Vagina (tissue), 2 donors: Measurements from ENCODE around the gene LDLRAD4. TPM values are rescaled to one million over a fixed set of nuclear protein-coding genes. Genes with fewer than 3 reads are reported as not detected.

Source experiments
- DNase-seq, 2 donors: peaks; one replicate each; pipeline ENCODE4 v3.0.0-alpha.2; 2017; ENCODE audit errors: extremely low spot score in 2 of 2
- H3K27ac ChIP-seq: fragments of 200-600 bp; sonication (generic); one replicate; pipeline ENCODE4 v1.5.1; 2019
- H3K27me3 ChIP-seq: fragments of 200-600 bp; sonication (generic); one replicate; pipeline ENCODE4 v1.5.1; 2019
- H3K36me3 ChIP-seq, 2 donors: fragments of 200-600 bp; sonication (generic); one replicate each; pipeline ENCODE4 v1.5.1; 2017 to 2019
- H3K4me1 ChIP-seq: fragments of 200-600 bp; sonication (generic); one replicate; pipeline ENCODE4 v1.5.1; 2019
- H3K4me3 ChIP-seq, 2 donors: fragments of 200-600 bp; sonication (generic); 1 replicate in 1 of 2; 2 replicates in 1 of 2; pipeline ENCODE4 v1.5.1; 2016 to 2019
- H3K9me3 ChIP-seq: fragments of 200-600 bp; sonication (generic); one replicate; pipeline ENCODE4 v1.5.1; 2019
- POLR2A ChIP-seq, 2 donors: fragments of 450-650 bp; IDR thresholded peaks; one replicate each; pipeline ENCODE4 v1.6.1; 2017; ENCODE audit warnings: antibody characterized with exemption in 2 of 2, mild to moderate bottlenecking in 2 of 2, moderate library complexity in 2 of 2
- POLR2AphosphoS5 ChIP-seq, 2 donors: sonication (generic); formaldehyde crosslinking; IDR thresholded peaks; one replicate each; pipeline ENCODE4 v1.9.0; 2017; ENCODE audit warnings: antibody characterized with exemption in 2 of 2, mild to moderate bottlenecking in 2 of 2, low read depth in 1 of 2; ENCODE audit not compliant: insufficient read depth in 1 of 2
- intact Hi-C: fragments of 100-400 bp; cut with DNase I; formaldehyde crosslinking; loops from one replicate; pipeline ENCODE4 v1.15.1; 2023
- total RNA-seq: library from RNA; depleted of rRNA; stranded (reverse); fragments of >200 nt; gene quantifications from one replicate; pipeline ENCODE4 v1.2.3, GENCODE V29; 2016
- TF ChIP-seq, protein P1 (sequence below), 3 experiments: fragments of 450-650 bp in 2 of 3; fragments of 200-600 bp in 1 of 3; sonication (generic) in 1 of 3; IDR thresholded peaks; one replicate each; pipeline ENCODE4 v1.5.1; 2017 to 2019; ENCODE audit warnings: antibody characterized with exemption in 3 of 3, mild to moderate bottlenecking in 2 of 3, moderate library complexity in 2 of 3

Gene LDLRAD4
- total RNA-seq, 1 donor from 2014 or later: 24.3 TPM

DNA sequence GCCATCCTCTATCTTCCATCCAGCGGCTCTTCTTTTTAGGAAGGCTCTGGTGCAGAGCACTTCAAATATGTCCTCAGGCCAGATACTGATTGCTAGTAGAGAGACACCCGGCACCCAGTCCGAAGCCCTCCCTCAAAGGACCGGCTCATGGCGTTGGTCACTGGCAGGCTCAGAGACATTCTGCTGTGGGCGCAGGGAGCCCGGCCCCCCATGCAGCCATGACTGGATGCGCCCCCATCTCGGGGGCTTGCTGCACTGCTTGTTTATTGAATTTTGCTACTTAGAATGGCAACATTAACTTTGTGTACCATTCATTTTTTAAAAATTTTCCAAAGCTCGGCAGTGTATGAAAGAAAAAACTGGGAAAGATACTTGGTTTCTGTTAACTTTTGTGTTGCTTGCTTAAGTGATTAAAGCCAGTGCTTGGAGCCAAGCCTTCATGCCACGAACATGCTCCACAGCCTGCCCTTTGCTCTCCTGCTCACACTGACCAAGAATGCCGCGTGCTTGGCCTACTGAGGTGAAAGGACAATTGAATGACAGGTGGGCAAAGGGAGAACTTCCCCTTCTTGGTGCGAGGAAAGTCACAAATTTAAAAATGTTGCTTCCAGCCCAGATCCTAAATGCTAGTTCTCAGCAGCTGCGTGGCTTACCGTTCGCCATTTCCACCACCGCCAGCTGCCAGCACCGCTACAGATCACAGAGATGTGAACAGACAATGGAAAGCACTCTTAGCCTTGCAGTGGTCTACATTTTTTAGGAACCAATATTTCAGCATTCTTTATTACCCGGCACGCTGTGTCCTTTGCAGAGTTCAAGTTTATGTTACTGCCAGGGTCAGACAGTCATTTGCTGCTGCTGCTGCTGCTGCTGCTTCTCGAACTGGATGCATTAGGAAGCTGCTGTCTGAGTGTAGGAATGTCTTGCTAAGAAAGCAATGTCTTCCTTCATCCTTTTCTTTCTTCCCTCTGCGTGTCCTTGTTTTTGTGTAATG is 431.1 kb downstream of the LDLRAD4 start:
- no peaks in the 10 kb centered on the region for H3K9me3 ChIP-seq
- peaks cover 0 to 4% of the 10 kb centered on the region in 2 donors for H3K36me3 ChIP-seq
- H3K4me1 ChIP-seq: no peaks in the 10 kb centered on the region
- TF ChIP-seq, protein P1, sequence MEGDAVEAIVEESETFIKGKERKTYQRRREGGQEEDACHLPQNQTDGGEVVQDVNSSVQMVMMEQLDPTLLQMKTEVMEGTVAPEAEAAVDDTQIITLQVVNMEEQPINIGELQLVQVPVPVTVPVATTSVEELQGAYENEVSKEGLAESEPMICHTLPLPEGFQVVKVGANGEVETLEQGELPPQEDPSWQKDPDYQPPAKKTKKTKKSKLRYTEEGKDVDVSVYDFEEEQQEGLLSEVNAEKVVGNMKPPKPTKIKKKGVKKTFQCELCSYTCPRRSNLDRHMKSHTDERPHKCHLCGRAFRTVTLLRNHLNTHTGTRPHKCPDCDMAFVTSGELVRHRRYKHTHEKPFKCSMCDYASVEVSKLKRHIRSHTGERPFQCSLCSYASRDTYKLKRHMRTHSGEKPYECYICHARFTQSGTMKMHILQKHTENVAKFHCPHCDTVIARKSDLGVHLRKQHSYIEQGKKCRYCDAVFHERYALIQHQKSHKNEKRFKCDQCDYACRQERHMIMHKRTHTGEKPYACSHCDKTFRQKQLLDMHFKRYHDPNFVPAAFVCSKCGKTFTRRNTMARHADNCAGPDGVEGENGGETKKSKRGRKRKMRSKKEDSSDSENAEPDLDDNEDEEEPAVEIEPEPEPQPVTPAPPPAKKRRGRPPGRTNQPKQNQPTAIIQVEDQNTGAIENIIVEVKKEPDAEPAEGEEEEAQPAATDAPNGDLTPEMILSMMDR (IDR thresholded peaks at IDR 0.05): no peak
- TF ChIP-seq POLR2A (IDR thresholded peaks at IDR 0.05): no peak
- no peak for TF ChIP-seq POLR2AphosphoS5 (IDR thresholded peaks at IDR 0.05; ENCODE audit: insufficient read depth in 1 of 2, low read depth in 1 of 2)
- intact Hi-C loops: no loop called here
- H3K4me3 ChIP-seq: no peak overlapping the region
- no peak overlapping the region for H3K27ac ChIP-seq
- no peak for DNase-seq
- H3K27me3 ChIP-seq: no peaks in the 10 kb centered on the region

DNA sequence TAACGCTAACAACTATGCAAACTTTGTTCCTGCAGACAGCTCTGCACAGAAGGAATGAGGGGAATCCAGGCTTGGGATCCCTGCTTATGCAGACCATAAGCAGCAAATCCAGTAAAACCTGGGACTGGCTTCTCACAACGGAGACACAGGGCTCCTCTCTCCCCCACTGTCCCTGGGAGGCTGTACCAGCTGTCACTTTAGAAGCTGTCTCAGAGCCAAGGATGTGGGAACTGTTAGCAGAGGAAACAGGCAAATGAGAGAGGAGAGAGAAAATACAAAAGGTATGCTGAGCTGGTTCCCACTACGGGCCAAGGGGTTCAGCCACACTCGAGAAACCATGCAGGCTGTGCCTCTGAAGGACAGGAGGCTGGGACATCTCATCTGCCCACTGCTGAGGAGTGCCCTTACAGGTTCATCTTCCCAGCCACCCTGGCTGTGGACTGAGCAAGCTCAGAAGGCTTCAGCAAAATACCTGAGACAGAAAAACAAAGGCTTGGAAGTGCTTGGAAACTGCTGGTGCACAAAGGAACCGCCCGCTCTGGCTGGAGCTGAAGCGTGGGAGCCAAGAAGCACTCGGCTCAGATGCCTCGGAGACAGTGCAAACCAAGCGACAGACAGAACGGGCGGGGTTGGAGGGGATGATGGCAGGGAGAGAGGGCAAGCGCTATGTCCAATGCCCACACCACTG is 435.3 kb downstream of the LDLRAD4 start:
- intact Hi-C loops: no loop called here
- no peaks in the 10 kb centered on the region for H3K4me1 ChIP-seq

DNA sequence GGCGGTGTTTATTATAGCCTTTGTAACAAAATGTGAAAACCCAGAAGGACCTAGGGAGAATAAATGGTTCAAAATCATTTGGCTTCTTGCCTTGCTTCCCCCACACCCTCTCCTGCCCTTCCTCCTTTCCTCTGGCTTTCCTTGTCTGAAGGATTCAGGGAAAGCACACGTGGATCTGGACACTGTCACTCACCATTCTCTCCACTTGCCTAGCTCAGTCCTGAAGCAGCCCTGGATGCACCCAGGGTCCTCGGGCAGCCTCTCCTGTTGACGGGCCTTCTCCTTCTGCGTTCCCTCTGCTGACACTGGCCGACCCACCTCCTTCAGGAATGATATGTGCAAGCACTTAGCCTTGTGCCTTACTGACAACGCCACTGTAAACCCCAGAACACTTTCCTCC is 439.4 kb downstream of the LDLRAD4 start:
- intact Hi-C loops: no loop called here

More for the DNA sequence above, 435.3 kb downstream of the LDLRAD4 start:
- no peaks in the 10 kb centered on the region for H3K9me3 ChIP-seq
- TF ChIP-seq POLR2A (IDR thresholded peaks at IDR 0.05) (no peak), POLR2AphosphoS5 (IDR thresholded peaks at IDR 0.05; ENCODE audit: insufficient read depth in 1 of 2, low read depth in 1 of 2) (no peak)
- TF ChIP-seq, protein P1 (IDR thresholded peaks at IDR 0.05): no peak
- H3K27ac ChIP-seq: no peak overlapping the region
- H3K4me3 ChIP-seq: no peak overlapping the region
- no peaks in the 10 kb centered on the region for H3K36me3 ChIP-seq
- DNase-seq: no peak
- no peaks in the 10 kb centered on the region for H3K27me3 ChIP-seq

DNA sequence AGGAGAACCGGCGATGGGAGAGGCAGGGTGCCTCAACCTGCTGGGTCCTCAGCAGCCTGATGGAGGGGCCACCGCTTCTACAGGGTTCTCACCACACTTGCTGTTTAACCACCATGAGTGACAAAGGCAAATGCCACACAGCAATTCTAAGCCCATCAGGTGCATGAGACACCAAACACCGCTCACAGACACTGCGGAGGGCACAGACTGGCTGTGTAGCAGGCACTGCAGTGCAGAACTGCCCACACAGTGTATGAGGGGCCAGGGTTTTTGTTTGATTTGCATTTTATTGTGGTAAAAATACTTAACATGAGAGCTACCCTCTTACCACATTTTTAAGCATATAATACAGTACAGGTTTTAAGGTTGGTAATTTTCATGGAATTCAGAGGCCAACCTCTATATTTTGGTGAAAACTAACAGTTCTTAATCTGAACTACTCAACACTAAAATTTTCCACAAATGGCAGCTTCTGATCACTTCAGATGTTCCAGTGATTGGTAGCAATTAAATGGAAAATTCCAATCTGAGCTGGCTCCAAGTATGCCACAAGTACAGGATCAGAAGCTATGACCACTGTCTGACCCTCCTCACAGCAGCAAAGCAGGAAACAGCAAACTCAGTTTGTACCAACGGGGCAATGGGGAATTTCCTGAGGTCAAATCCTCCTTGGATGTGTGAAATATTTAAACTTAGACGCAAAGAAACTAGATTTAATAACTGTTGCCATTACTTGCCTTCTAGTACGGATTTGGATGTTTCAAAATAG is 440.1 kb downstream of the LDLRAD4 start:
- TF ChIP-seq, protein P1 (IDR thresholded peaks at IDR 0.05): no peak
- no peak for TF ChIP-seq POLR2A (IDR thresholded peaks at IDR 0.05)
- no peak for TF ChIP-seq POLR2AphosphoS5 (IDR thresholded peaks at IDR 0.05; ENCODE audit: insufficient read depth in 1 of 2, low read depth in 1 of 2)
- intact Hi-C loops: no loop called here
- DNase-seq: no peak
- no peaks in the 10 kb centered on the region for H3K36me3 ChIP-seq
- no peaks in the 10 kb centered on the region for H3K4me1 ChIP-seq
- no peaks in the 10 kb centered on the region for H3K27me3 ChIP-seq
- H3K9me3 ChIP-seq: no peaks in the 10 kb centered on the region
- H3K27ac ChIP-seq: no peak overlapping the region
- no peak overlapping the region for H3K4me3 ChIP-seq

More for the DNA sequence above, 439.4 kb downstream of the LDLRAD4 start:
- Histone ChIP-seq H3K36me3 (no peaks in the 10 kb centered on the region), H3K4me3 (no peak overlapping the region), H3K9me3 (no peaks in the 10 kb centered on the region), H3K27ac (no peak overlapping the region), H3K4me1 (no peaks in the 10 kb centered on the region), H3K27me3 (no peaks in the 10 kb centered on the region)
- no peak for DNase-seq
- TF ChIP-seq, protein P1 (IDR thresholded peaks at IDR 0.05): no peak
- TF ChIP-seq POLR2AphosphoS5 (IDR thresholded peaks at IDR 0.05; ENCODE audit: insufficient read depth in 1 of 2, low read depth in 1 of 2): no peak
- TF ChIP-seq POLR2A (IDR thresholded peaks at IDR 0.05): no peak
